Activated CD8-positive, alpha-beta T cell treated with anti-CD3 and anti-CD28 coated beads for 36 hours (primary cell): ENCODE measurements around the gene IL3RA. TPM values are rescaled to one million over a fixed set of nuclear protein-coding genes. Genes with fewer than 3 reads are reported as not detected.
A peak's percentile ranks its signal among the peaks of the same experiment; 100 is the strongest.

Experiments used
- ATAC-seq: fragments of 200-7000 bp; cut with Tn5 transposase; one replicate; pipeline ENCODE4 v1.10.0; 2021; ENCODE audit warnings: mild to moderate bottlenecking, moderate library complexity
- CTCF ChIA-PET: fragments of 350-600 bp; sonication (Branson Sonifier 250); formaldehyde crosslinking; loops from one replicate; lab custom pipeline; 2021; ENCODE audit warnings: antibody characterized with exemption; lab: Charles Lee
- POLR2A ChIA-PET: fragments of 350-600 bp; sonication (Branson Sonifier 250); formaldehyde crosslinking; loops from one replicate; lab custom pipeline; 2021; ENCODE audit warnings: antibody characterized with exemption; lab: Charles Lee
- DNase-seq: peaks from one replicate; pipeline ENCODE4 v3.0.0-alpha.2; 2020
- H3K27ac Mint-ChIP-seq: one replicate; pipeline ENCODE4 v1.8.0; 2021; ENCODE audit warnings: mild to moderate bottlenecking, mixed read lengths
- H3K27me3 Mint-ChIP-seq: one replicate; pipeline ENCODE4 v1.8.0; 2021; ENCODE audit warnings: mixed read lengths
- H3K36me3 Mint-ChIP-seq: one replicate; pipeline ENCODE4 v1.8.0; 2021; ENCODE audit warnings: low read depth, mixed read lengths
- H3K4me1 Mint-ChIP-seq: one replicate; pipeline ENCODE4 v1.8.0; 2021; ENCODE audit warnings: low read depth, mixed read lengths
- H3K4me3 Mint-ChIP-seq: one replicate; pipeline ENCODE4 v1.8.0; 2021; ENCODE audit warnings: mild to moderate bottlenecking, moderate library complexity, mixed read lengths
- H3K9me3 Mint-ChIP-seq: one replicate; pipeline ENCODE4 v1.8.0; 2021; ENCODE audit warnings: mixed read lengths
- CTCF ChIP-seq: fragments of 200-600 bp; IDR thresholded peaks from one replicate; pipeline ENCODE4 v1.8.0; 2022; ENCODE audit warnings: antibody characterized with exemption, mild to moderate bottlenecking
- intact Hi-C: fragments of 100-400 bp; cut with micrococcal nuclease; formaldehyde crosslinking; loops from one replicate; pipeline ENCODE4 v1.10.0; 2022
- total RNA-seq, 2 experiments: library from RNA; stranded (reverse); gene quantifications; one replicate each; pipeline ENCODE4 v1.2.3, GENCODE V29; 2021

The IL3RA gene
- total RNA-seq, 2 experiments from 2014 or later: not detected

- H3K4me3 Mint-ChIP-seq: no peak overlapping the region
- no peak for TF ChIP-seq CTCF
- intact Hi-C loops: no loop called here
- DNase-seq (no peak), ATAC-seq (no peak)
- H3K4me1 Mint-ChIP-seq: peaks cover 28% of the 10 kb centered on the region
- peaks cover 40% of the 10 kb centered on the region for H3K36me3 Mint-ChIP-seq
- CTCF ChIA-PET: no interaction called here
- H3K27me3 Mint-ChIP-seq: no peaks in the 10 kb centered on the region
- POLR2A ChIA-PET: no interaction called here
- no peak overlapping the region for H3K27ac Mint-ChIP-seq
- H3K9me3 Mint-ChIP-seq: no peaks in the 10 kb centered on the region
These were observed 59.1 kb downstream of the IL3RA start for GRCh38 chrX:1395646-1396216.

- intact Hi-C loops: no loop called here
- ChIA-PET POLR2A (no interaction called here), CTCF (no interaction called here)
- Mint-ChIP-seq H3K9me3 (no peaks in the 10 kb centered on the region), H3K4me1 (peaks cover 24% of the 10 kb centered on the region), H3K4me3 (no peak overlapping the region), H3K36me3 (peaks cover 28% of the 10 kb centered on the region), H3K27ac (no peak overlapping the region), H3K27me3 (no peaks in the 10 kb centered on the region)
- TF ChIP-seq CTCF: no peak
- no peak for ATAC-seq
- DNase-seq: no peak
These were observed 60.4 kb downstream of the IL3RA start for GRCh38 chrX:1397001-1397400.

- peaks cover 24% of the 10 kb centered on the region for H3K4me1 Mint-ChIP-seq
- DNase-seq (no peak), ATAC-seq (no peak)
- no peak overlapping the region for H3K4me3 Mint-ChIP-seq
- no peak overlapping the region for H3K27ac Mint-ChIP-seq
- H3K9me3 Mint-ChIP-seq: no peaks in the 10 kb centered on the region
- H3K27me3 Mint-ChIP-seq: no peaks in the 10 kb centered on the region
- TF ChIP-seq CTCF: no peak
- ChIA-PET POLR2A (no interaction called here), CTCF (no interaction called here)
- peaks cover 28% of the 10 kb centered on the region for H3K36me3 Mint-ChIP-seq
- intact Hi-C loops: no loop called here
These were observed 61.1 kb downstream of the IL3RA start for GRCh38 chrX:1397441-1398270.

GRCh38 chrX:1398431-1399340 lies 62.1 kb downstream of the IL3RA start:
- intact Hi-C loops: no loop called here
- Mint-ChIP-seq H3K4me1 (peaks cover 22% of the 10 kb centered on the region), H3K9me3 (no peaks in the 10 kb centered on the region), H3K27me3 (no peaks in the 10 kb centered on the region), H3K4me3 (no peak overlapping the region), H3K36me3 (peaks cover 27% of the 10 kb centered on the region), H3K27ac (no peak overlapping the region)
- POLR2A ChIA-PET: no interaction called here
- DNase-seq (no peak), ATAC-seq (peak; percentile 22)
- TF ChIP-seq CTCF: no peak
- CTCF ChIA-PET: no interaction called here
